C1 segment of cervical spinal cord (tissue), 14 donors: ENCODE measurements around the gene TMEM184A.

Experiments used
- DNase-seq, 14 donors: peaks; one replicate each; lab custom pipeline; 2025; lab: John Stamatoyannopoulos, UW

Gene TMEM184A

DNA sequence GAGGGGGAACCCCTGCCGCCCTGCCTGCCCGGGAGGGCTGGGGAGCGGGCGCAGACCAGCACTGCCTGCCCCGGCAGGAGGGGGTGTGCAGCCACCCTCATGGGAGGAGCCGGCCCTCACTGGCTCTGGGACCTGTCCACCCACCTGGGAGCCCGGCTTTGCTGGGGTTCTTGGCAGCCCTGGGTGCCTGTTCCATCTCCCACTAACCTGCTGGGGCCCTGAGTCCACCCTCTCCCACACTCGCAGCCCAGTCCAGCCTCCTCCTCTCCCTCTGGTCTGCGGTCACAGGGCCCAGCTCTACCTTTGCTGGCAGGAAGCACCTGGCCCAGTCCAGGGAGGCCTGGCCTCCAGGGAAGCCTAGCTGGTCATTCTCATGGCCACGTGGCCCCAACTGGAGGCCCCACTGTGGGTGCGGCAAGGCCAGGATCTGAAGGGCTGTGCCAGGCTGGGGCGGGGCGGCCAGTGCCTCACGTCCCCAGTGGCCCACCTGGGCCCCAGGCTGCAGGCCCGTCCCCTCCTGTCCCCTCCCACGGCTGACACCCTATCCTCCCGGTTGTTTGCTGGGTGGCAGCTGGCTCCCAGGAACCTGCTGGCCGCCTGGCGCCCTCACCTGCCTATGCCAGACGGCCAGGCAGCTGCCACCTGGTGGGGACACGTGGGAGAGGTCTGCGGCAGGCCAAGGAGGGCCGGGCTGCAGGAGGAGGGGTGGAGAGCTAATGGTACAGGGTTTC, at the start of gene TMEM184A:
Gene TMEM184A, minus strand, starts transcription at position 393 of the 731 bp plus-strand sequence. CDS start 721 bp downstream, outside the sequence.
- peak in 1 of 14 donors; percentile 49 for DNase-seq

GRCh38 chr7:1604383-1604782, 48.4 kb upstream of the TMEM184A start:
- no peak for DNase-seq

DNA sequence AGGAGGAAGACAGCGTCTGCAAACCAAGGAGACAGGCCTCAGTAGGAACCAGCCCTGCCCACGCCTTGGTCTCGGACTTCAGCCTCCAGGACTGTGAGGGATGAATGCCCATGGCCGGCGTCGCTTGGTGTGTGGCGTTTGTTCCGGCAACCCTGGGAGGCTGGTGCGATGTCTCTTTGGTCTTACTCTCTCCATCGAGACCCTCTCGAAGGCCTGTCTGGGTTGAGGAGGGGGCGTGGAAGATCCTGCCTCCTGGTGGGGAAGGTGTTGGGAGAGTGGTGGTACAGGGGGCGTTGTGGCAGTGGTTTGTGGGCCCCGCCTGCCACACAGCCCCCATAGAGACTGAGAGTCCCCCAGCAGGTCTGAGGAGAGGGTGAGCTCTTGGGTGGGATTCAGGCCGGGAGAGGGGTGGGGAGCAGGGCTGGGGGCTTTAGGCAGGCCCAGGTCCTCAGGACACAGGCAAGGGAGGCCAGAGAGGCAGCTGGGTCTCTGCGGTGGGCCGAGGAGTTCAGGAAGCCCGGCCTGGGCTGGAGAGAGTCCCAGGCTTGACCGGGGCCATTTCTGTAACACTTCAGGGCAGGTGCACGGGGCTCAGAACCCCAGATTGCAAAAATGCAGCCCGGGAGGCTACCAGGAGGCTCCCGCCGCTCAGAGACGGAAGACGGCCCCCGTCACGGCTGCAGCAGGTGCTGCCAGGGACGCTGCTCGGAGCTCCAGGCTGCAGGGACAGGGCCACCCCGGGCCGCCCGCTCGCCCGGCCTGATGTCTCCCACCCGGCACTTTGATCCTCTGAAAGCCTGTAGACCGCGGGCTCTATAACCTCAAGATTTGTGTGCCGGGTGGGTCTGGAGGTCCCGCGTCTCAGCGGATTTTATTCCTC, 47.6 kb upstream of the TMEM184A start:
- DNase-seq, result no peak

DNA sequence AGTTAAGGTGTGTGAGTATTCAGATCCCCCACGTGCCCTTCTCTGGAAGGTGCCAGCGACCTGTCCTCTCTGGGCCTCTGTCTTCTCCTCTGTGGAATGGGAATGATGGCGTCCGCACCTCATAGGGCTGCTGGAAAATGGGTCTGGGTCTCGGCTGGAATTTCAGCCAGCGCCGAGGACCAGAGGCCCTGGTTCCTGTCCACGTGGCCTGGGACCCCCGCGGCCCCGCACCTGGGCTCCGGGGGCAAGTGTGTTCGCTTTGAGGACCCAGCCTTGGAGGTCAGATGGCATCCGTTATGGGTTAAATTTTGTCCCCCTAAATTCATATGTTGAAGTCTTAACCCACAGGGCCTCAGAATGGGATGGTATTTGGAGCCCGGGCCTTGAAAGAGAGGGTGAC, 46.4 kb upstream of the TMEM184A start:
- DNase-seq, result no peak

DNA sequence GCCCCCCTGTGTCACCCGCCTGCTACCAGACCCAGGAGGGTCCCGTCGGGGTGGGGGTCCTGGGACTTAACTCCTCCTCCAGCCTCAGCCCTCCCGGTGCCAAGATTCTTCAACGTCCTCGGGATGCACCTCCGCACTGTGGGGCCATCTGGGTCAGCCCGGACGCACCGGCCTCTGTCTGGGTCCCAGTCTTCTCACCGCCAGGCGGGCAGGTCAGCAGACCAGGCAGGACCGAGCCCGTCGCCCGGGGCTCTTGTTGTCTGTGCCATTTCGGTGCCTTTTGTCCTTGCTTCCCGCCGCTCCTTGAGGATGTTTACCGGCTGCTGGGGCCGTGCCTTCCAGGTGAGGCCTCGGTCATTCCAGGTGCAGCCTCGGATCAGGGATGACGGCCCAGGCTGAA, 46.0 kb upstream of the TMEM184A start:
- no peak for DNase-seq

DNA sequence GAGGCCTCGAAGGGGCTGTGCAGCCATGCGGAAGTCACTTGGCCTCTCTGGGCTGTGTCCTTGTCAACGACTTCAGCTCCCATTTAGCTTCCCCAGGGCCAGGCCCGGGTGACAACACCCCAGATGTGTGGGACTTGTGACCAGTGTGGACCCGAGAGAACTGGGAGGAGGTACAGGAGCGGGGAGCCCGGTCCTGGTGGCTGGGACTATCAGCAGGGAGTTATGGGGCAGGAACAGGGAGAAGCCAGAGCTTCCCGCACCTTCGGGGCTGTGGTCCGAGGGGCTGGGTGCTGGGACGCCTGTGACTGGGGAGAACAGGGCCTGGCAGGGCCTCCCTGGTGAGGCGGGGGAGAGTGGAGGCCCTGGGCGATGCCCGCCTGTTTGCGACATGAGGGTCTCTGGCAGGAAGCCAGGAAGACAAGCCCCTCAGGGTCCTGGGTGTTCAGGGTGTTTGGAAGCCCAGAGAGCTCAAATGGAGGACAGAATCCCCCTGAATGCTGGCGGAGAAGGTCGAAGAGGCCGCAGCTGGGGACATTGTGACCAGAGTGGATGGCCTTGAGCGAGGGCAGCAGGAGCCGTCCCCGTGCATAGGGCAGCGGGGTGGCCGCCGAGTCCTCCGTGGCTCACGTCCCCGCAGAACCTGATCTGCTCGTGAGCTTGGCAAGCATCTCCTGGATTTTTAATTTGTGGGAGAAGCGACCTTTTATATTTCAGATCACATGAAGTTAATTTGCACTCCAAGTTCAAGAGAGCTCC, 43.8 kb upstream of the TMEM184A start:
- no peak for DNase-seq

- no peak for DNase-seq
These were observed 43.1 kb upstream of the TMEM184A start for GRCh38 chr7:1598961-1599639.

- no peak for DNase-seq
These were observed 42.3 kb upstream of the TMEM184A start for GRCh38 chr7:1598286-1598685.

- DNase-seq, result no peak
These were observed 41.8 kb upstream of the TMEM184A start for GRCh38 chr7:1597791-1598190.

- no peak for DNase-seq
These were observed 41.2 kb upstream of the TMEM184A start for GRCh38 chr7:1597066-1597760.

DNA sequence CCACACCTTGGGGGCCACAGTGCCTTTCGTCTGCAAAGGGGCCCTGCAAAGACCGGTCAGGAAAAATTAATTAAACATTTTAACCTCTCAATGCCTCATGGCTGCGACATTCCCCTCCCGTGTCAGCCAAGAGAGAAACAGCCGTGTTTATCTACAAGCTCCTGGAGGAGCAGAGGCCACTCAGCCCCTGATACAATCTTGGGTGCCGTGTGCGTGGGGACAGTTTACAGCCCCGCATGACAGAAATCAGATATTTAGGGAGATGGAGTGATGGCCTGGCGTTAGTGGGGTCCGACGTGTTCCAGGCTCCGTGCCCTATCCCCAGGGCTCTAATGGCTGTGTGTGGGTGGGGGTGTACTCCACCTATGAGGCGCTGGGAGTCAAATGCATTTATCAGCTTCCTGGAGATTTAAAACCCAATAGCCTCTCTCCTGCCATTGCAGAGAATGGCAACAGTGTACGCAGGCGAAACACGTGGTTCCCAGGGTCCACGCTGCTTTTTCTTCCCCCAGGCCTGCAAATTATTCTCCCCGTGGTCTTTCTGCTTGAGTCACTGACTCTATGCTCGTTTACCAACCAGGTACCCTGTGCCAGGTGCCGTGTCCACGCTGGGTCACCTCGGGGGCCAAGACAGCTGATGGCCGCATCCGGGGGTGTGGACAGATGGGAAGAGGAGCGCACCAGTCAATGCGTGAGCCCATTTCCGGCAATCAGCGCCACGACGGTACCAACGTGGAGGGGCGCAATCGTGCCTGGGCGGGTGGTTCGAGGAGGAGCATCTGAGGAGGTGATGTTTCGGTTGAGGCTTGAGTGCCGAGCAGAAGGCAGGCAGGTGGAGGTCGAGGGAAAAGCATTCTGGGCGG, 40.4 kb upstream of the TMEM184A start:
- DNase-seq, result no peak

DNA sequence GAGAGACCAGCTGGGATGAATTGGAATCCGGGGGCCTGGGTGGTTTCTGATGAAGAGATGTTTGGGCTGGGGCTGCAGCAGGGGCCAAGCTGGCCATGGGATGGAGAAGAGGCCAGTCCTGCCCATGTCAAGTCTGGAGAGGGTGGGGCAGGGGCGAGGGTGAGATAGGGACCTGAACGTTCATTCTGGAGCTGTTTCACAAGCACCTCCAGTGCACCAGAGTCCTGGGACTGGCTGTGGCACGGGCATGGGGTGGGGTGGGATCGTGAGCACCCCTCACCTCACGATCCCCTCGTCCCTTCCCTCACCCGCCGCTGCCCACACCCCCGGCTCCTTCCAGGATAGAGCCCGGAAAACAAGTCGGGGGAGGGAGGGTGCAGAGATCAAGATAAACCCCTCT, 39.6 kb upstream of the TMEM184A start:
- DNase-seq, result no peak

DNA sequence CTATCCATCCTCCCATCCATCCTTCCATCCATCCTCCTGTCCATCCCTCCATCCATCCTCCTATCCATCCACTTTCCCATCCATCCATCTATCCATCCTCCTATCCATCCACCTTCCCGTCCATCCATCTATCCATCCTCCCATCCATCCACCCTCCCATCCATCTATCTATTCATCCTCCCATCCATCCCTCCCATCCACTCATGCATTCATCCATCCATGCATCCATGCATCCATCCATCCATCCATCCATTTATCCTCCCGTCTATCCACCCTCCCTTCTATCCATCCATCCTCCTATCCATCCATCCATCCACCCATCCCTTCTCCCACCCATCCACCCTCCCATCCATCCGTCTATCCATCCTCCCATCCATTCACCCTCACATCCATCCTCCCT, 39.0 kb upstream of the TMEM184A start:
- DNase-seq, result no peak

DNA sequence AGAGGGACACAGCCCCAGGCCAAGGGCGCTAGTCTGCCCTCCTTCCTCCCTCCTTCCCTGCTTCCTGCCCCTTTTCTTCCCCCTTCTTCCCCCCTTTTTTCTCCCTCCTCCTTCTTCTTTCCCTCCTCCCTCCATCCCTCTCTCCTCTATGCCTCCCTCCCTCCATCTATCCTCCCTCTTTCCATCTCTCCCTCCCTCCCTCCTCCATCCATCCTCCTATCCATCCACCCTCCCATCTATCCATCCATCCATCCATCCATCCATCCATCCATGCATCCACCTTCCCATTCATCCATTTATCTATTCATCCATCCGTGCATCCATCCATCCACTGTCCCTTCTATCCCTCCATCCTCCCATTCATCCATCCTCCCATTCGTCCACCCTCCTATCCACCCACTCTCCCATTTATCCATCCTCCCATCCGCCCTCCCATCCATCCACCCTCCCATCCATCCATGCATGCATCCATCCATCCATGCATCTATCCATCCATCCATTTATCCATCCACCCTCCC, 38.0 kb upstream of the TMEM184A start:
- DNase-seq, result no peak

DNA sequence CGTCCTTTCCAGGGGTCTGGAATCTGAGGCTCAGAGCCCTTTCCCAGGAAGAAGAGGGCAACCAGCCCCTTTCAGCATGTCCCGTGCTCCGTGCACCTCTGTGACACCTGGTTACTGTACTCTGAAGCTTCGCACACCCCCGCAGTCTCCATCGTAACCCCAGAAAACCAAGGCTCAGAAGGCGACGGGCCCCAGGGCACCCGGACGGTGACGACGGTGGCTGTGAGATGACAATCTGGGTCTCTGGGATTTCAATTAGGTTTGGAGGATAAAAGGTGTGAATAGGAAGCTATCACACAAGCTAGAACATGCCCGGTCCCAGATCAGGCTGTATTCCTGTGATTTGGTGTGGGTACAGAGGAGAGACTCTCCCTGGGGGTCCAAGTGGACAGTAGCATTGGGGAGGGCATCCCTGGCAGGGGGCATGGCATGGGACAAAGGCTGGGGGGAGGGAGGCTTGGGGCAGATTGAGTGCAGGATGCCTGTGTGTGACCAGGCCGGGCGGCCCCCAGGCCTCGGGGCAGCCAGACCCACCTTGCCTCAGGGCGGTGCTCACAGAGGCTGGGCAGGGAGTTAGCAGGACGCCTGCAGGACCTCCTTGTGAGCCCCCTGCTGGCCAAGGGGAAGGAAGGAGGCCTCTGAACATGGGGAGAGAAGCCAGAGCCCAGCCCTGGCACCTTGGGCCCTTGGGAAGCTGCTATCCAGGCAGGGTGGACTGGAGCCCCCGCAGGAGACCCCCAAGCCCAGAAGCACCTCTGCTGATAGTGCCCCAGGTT, 37.3 kb upstream of the TMEM184A start:
- no peak for DNase-seq

DNA sequence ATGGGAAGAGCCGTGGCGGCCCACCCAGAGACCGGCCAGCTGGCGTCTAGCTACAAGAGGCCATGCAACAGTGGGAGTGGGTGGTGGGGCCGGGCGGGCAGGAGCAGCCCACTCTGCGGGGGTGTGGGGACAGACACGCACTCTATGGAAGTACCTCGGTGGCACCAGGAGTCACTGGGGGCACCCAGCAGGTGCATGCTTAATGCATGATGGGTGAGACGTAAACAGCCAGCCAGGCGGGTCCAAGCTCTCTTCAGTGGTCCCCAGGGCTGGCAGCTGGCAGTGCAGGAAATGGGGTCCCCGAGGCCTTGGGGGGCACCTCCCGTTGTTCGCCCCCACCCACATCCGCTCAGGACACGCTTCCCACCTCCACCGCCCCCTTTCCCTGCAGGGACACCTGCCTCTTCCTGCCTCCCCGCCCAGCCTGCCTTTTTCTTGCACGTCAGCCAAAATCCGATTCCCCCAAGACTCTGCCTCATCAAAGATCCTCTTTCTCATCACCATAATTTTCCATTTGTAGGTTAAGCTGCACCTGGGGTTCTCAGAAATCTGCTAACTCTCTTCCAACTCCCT, 36.4 kb upstream of the TMEM184A start:
- DNase-seq, result no peak

DNA sequence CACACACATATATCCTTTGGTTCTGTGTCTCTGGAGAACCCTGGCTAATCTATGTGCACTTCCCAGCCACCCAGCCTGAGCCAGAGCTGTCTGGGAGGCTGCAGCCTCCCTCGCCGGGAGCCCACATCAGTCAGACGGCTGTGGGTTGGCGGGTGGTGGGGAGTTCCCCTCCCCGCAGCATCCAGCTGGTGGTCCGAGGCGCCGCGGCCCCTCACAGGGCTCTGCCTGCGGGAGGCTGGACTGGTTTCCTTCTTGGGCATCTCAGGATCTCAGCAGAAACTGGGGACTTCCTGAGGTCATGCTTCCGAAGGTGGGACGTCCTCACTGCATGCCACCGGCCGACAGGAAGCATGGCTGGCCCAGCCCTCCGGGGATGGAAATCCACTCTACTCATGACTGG, 35.9 kb upstream of the TMEM184A start:
- DNase-seq, result no peak

DNA sequence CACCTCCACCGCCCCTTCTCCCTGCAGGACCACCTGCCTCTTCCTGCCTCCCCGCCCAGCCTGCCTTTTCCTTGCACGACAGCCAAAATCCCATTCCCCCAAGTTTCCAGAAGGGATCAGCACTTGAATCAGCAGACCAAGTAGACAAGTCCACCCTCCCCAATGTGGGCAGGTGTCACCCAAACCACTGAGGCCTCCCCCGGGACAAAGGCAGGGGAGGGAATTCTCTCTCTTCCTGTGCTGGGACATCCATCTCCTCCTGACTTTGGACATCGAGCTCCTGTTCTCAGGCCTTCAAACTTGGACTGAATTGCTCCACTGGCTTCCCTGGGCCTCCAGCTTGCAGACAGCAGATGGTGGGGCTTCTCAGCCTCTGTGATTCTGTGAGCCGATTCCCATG, 35.4 kb upstream of the TMEM184A start:
- DNase-seq, result no peak

DNA sequence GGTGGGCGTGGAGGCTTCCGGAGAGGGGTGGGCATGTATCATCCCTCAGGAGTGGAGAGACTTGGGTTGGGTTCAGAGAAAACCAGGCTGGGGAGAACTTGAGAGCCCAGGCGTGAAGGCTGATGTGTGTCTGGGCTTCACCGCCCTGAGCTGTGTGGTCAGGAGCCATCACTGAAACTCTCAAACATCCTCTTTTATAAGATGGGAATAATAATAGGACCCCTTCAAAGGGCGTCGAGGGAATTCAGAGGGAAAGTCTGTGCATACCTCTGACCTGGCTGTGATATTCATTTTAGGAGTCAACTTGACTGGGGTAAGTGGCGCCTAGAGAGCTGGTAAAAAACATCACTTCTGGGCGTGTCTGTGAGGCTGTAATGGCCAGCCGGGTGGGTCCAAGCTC, 34.9 kb upstream of the TMEM184A start:
- no peak for DNase-seq
